Tibial nerve (tissue), 4 donors: ENCODE results near the gene PLCB4. TPM values are rescaled to one million over a fixed set of nuclear protein-coding genes. Genes with fewer than 3 reads are reported as not detected.

Experiments
- DNase-seq, 2 donors: peaks; one replicate each; pipeline ENCODE4 v3.0.0-alpha.2; 2019; ENCODE audit warnings: low spot score in 2 of 2
- H3K27ac ChIP-seq, 4 donors: fragments of 200-600 bp; sonication (generic) in 3 of 4; one replicate each; pipeline ENCODE4 v1.5.1; 2017 to 2019; ENCODE audit warnings: mild to moderate bottlenecking in 1 of 4
- H3K27me3 ChIP-seq, 2 donors: fragments of 200-600 bp; sonication (generic) in 1 of 2; one replicate each; pipeline versions ENCODE4 v1.5.1 to v1.6.0; 2017 to 2019
- H3K36me3 ChIP-seq, 3 donors: fragments of 200-600 bp; sonication (generic); one replicate each; pipeline ENCODE4 v1.5.1; 2018 to 2019
- H3K4me1 ChIP-seq, 4 donors: fragments of 200-600 bp; sonication (generic) in 3 of 4; one replicate each; pipeline ENCODE4 v1.5.1; 2017 to 2019
- H3K4me3 ChIP-seq, 4 donors: fragments of 200-600 bp; sonication (generic) in 3 of 4; one replicate each; pipeline ENCODE4 v1.5.1; 2017 to 2019; ENCODE audit warnings: mild to moderate bottlenecking in 1 of 4, moderate library complexity in 1 of 4
- H3K9me3 ChIP-seq, 4 donors: fragments of 200-600 bp; sonication (generic) in 3 of 4; one replicate each; pipeline ENCODE4 v1.5.1; 2017 to 2019
- CTCF ChIP-seq, 5 experiments: fragments of 200-600 bp in 3 of 5; fragments of 450-650 bp in 2 of 5; sonication (generic) in 3 of 5; IDR thresholded peaks; one replicate each; pipeline ENCODE4 v1.5.1; 2016 to 2019; ENCODE audit warnings: antibody characterized with exemption in 5 of 5, mild to moderate bottlenecking in 3 of 5, moderate library complexity in 2 of 5
- EP300 ChIP-seq, 2 donors: sonication (generic); formaldehyde crosslinking; IDR thresholded peaks; one replicate each; pipeline ENCODE4 v1.6.1; 2017; ENCODE audit warnings: antibody characterized with exemption in 2 of 2, mild to moderate bottlenecking in 1 of 2
- POLR2A ChIP-seq, 2 donors: fragments of 450-650 bp; IDR thresholded peaks; one replicate each; pipeline ENCODE4 v1.6.1; 2017; ENCODE audit warnings: antibody characterized with exemption in 2 of 2, mild to moderate bottlenecking in 2 of 2, moderate library complexity in 2 of 2
- WGBS, 2 donors: methylation state at CpG; one replicate each; pipeline ENCODE4 v1.1.5; 2018; 5-methylcytosine and 5-hydroxymethylcytosine counted together
- total RNA-seq, 4 donors: library from RNA; depleted of rRNA; stranded (reverse); fragments of >200 nt; gene quantifications; one replicate each; pipeline ENCODE4 v1.1.0, GENCODE V29; 2016

Gene PLCB4
- total RNA-seq, 4 donors from 2014 or later = 35.7 to 52.9 (median 40.1) TPM

DNA sequence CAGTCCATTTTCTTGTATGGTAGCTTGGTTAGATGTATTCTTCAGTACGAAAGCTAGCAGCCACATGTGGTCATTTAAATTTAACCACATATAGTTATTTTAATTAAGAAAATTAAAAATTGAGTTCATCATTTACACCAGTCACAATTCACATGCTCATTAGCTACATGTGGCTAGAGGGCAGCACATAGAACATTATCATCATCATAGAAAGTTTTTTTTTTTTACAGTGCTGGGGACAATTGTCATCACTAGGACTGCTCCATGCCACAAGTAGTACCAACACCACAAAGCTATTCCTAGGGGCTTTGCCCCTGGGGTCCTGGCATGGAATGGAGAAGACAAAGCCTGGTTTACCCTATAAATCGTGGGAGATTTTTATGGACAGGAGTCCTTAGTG lies 30.5 kb downstream of the PLCB4 start:
- WGBS, 2 donors = 92 to 97% methylated on average over 2 of the region's 2 CpGs
- Histone ChIP-seq H3K9me3 (no peaks in the 10 kb centered on the region), H3K4me1 (peaks cover 0 to 3% (median 1%) of the 10 kb centered on the region in 4 donors), H3K27ac (no peak overlapping the region), H3K4me3 (no peak overlapping the region), H3K36me3 (peaks cover 0 to 4% (median 0%) of the 10 kb centered on the region in 3 donors), H3K27me3 (no peaks in the 10 kb centered on the region)
- DNase-seq = no peak
- TF ChIP-seq CTCF (IDR thresholded peaks at IDR 0.05) (no peak), EP300 (IDR thresholded peaks at IDR 0.05) (no peak), POLR2A (IDR thresholded peaks at IDR 0.05) (no peak)

DNA sequence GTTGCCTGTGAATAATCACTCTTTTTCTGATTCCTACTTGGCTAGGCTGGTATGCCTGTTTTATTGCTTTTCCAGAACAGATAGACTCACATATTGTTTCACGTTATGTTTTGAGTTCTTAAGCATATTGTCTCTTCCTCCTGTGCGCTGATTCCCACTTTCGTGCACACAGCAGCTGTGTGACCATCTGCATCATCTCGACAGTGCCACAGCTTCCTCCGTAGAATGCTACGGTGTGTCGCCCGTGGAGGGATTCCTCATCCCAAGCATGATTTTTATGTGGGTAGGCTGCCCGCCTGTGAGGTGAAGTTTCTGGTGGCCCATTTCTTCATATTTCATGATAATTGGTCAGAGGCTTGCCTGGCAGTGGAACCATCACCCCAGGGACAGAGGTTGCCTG lies 31.8 kb downstream of the PLCB4 start:
- Histone ChIP-seq H3K4me3 (no peak overlapping the region), H3K27ac (no peak overlapping the region), H3K9me3 (no peaks in the 10 kb centered on the region), H3K27me3 (no peaks in the 10 kb centered on the region), H3K4me1 (no peaks in the 10 kb centered on the region), H3K36me3 (peaks cover 0 to 4% (median 0%) of the 10 kb centered on the region in 3 donors)
- WGBS, 2 donors = 93 to 95% methylated on average over 9 of the region's 9 CpGs
- no peak for TF ChIP-seq POLR2A (IDR thresholded peaks at IDR 0.05)
- no peak for DNase-seq

DNA sequence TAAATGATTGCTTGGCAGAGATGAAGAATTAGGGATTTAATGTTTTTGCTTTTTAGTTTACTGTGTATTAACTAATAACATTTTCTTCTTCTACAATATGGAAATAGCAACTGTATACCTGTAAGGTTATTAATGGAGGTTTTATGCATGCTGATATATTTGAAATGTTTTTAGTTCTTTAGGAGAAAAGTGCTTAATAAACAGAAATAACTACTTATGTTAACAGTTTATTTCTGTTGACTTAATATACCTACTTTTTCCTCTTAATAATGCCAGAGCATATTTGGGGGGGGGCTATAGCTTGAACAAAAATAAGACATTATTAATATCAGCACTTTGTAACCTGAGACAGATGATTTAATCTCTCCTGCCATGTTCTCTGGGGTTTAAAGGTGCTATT lies 33.6 kb downstream of the PLCB4 start:
- H3K27me3 ChIP-seq = no peaks in the 10 kb centered on the region
- no peak overlapping the region for H3K27ac ChIP-seq
- H3K4me3 ChIP-seq = no peak overlapping the region
- TF ChIP-seq CTCF (IDR thresholded peaks at IDR 0.05) (no peak), POLR2A (IDR thresholded peaks at IDR 0.05) (no peak), EP300 (IDR thresholded peaks at IDR 0.05) (no peak)
- peaks cover 0 to 4% (median 0%) of the 10 kb centered on the region in 3 donors for H3K36me3 ChIP-seq
- no peaks in the 10 kb centered on the region for H3K9me3 ChIP-seq
- DNase-seq = no peak
- no peaks in the 10 kb centered on the region for H3K4me1 ChIP-seq

GRCh38 chr20:9103955-9104354 lies 35.1 kb downstream of the PLCB4 start:
- Histone ChIP-seq H3K36me3 (peaks cover 0 to 4% (median 0%) of the 10 kb centered on the region in 3 donors), H3K27me3 (no peaks in the 10 kb centered on the region), H3K27ac (no peak overlapping the region), H3K4me3 (no peak overlapping the region), H3K9me3 (no peaks in the 10 kb centered on the region), H3K4me1 (peaks cover 0 to 8% (median 0%) of the 10 kb centered on the region in 4 donors)
- 97 to 98% methylated on average over 2 of the region's 2 CpGs for WGBS, 2 donors
- no peak for TF ChIP-seq POLR2A (IDR thresholded peaks at IDR 0.05)
- no peak for TF ChIP-seq EP300 (IDR thresholded peaks at IDR 0.05)
- no peak for TF ChIP-seq CTCF (IDR thresholded peaks at IDR 0.05)
- no peak for DNase-seq

DNA sequence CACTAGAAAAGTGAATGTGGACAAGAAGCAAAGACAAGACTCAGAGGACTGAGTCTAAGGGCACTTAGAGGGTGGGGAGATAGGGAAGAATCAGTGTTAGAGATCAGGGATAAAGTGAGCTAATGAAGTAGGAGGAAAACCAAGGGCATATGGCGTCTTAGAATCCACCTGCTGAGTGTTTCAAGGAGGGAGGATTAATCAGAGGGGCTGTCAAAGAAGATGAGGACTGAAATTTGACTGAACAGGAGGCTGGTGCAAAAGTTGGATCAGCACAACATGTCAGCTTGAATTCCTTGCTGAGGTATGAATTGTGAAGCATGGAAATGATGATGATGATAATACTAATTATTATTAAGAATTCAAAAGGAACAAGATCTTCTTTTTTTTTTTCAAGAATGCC lies 39.4 kb downstream of the PLCB4 start:
- H3K4me3 ChIP-seq = no peak overlapping the region
- TF ChIP-seq POLR2A (IDR thresholded peaks at IDR 0.05) = no peak
- no peak for TF ChIP-seq EP300 (IDR thresholded peaks at IDR 0.05)
- no peak for TF ChIP-seq CTCF (IDR thresholded peaks at IDR 0.05)
- no peak overlapping the region for H3K27ac ChIP-seq
- H3K4me1 ChIP-seq = peaks cover 0 to 39% (median 11%) of the 10 kb centered on the region in 4 donors
- DNase-seq = no peak
- peaks cover 0 to 4% (median 0%) of the 10 kb centered on the region in 3 donors for H3K36me3 ChIP-seq
- no peaks in the 10 kb centered on the region for H3K9me3 ChIP-seq
- H3K27me3 ChIP-seq = no peaks in the 10 kb centered on the region
- 90% methylated on average over 1 of the region's 1 CpG for WGBS, 2 donors

- 9 to 10% methylated on average over 1 of the region's 1 CpG for WGBS, 2 donors
- peaks cover 0 to 42% (median 13%) of the 10 kb centered on the region in 4 donors for H3K4me1 ChIP-seq
Measured at GRCh38 chr20:9109566-9109965, 40.7 kb downstream of the PLCB4 start.

More at GRCh38 chr20:9109566-9109965, 40.7 kb downstream of the PLCB4 start:
- no peak for TF ChIP-seq EP300 (IDR thresholded peaks at IDR 0.05)
- no peak for TF ChIP-seq CTCF (IDR thresholded peaks at IDR 0.05)
- no peak for TF ChIP-seq POLR2A (IDR thresholded peaks at IDR 0.05)
- Histone ChIP-seq H3K27me3 (no peaks in the 10 kb centered on the region), H3K27ac (peak overlapping the region in 1 of 4 donors; percentile 1), H3K9me3 (no peaks in the 10 kb centered on the region), H3K36me3 (no peaks in the 10 kb centered on the region), H3K4me3 (no peak overlapping the region)
- DNase-seq = no peak
